Left colon (tissue), 2 donors: ENCODE measurements around the gene LRRC1. TPM values are rescaled to one million over a fixed set of nuclear protein-coding genes. Genes with fewer than 3 reads are reported as not detected.

Experiments used
- total RNA-seq, 2 donors: library from RNA; stranded (reverse); fragmentation: NEBNext Ultra II Directional; extraction: Animal tissue kit (Norgen Biotek cat#: 25700); gene quantifications; one replicate each; pipeline ENCODE4 v1.2.1, GENCODE V29; 2021
- donor health status: DM: no; HTN: no; CAD: no.
- donor health status: DM: yes; HTN: yes; CAD: no.

Gene LRRC1
- total RNA-seq, 2 donors from 2014 or later, result 69.2 to 85.7 TPM

Other genes starting within 250 kb of the LRRC1 start
- gene GCLC, start 249.9 kb upstream of the LRRC1 start, total RNA-seq, result 10 to 100 TPM; 37.1 to 47.5 TPM
- under 1 TPM; 0.21 to 0.39 TPM for gene KLHL31, start 129.2 kb upstream of the LRRC1 start, total RNA-seq